ENCODE data around the gene ANKS1B. TPM values are rescaled to one million over a fixed set of nuclear protein-coding genes. Genes with fewer than 3 reads are reported as not detected.

The ANKS1B gene
- total and polyA plus RNA-seq, 2 of the 4 experiments (the other 2 are of a cell fraction), result 0.17 to 0.18 TPM

GRCh38 chr12:99974146-99974545 lies 10.6 kb downstream of the ANKS1B start:
- H2AFZ ChIP-seq (replicated peaks; ENCODE audit: low read length, poor library complexity), result no peak overlapping the region
- H3K79me1 ChIP-seq (ENCODE audit: low read depth in 1 of 2, low read length in 2 of 2), result no peaks in the 10 kb centered on the region
- ChIA-PET POLR2A (ENCODE audit: unreplicated experiment) (no interaction called here), CTCF (no interaction called here)
- no peak overlapping the region for H3K18ac ChIP-seq (ENCODE audit: low read depth, low read length)
- no CpG with 5 or more reads among the region's 2 CpGs for WGBS, 2 experiments (ENCODE audit: extremely low coverage in 2 of 2, insufficient read length in 1 of 2)
- BruUV-seq (replicated peaks), result no TSS peak
- H3K27me3 ChIP-seq (ENCODE audit: control insufficient read depth, insufficient read depth, low read length), result no peaks in the 10 kb centered on the region; the same call in 1 of the 2 replicates
- no peak overlapping the region for H4K8ac ChIP-seq (ENCODE audit: low read depth in 2 of 2, low read length in 2 of 2)
- H2AK9ac ChIP-seq (replicated peaks; ENCODE audit: low read depth, low read length, poor library complexity), result no peak overlapping the region
- no peaks in the 10 kb centered on the region for H3K36me3 ChIP-seq (ENCODE audit: control insufficient read depth, insufficient read depth, low read length)
- no peak overlapping the region for H4K5ac ChIP-seq (ENCODE audit: low read depth, low read length)
- H2BK120ac ChIP-seq (ENCODE audit: low read depth, low read length), result no peak overlapping the region
- DNase-seq (no peak), ATAC-seq (ENCODE audit: low read depth) (no peak)
- no peaks in the 10 kb centered on the region for H3K9me3 ChIP-seq (ENCODE audit: control insufficient read depth, insufficient read depth, low read length)
- intact Hi-C loops (cut with micrococcal nuclease), result no loop called here
- no peak overlapping the region for H2BK15ac ChIP-seq (ENCODE audit: low read depth, low read length)
- H3K9me1 ChIP-seq (ENCODE audit: insufficient read depth, low read length), result no peaks in the 10 kb centered on the region
- H2BK20ac ChIP-seq (ENCODE audit: low read depth, low read length), result no peak overlapping the region
- dilution Hi-C loops (cut with HindIII; ENCODE audit: low sequenced_read_pairs, unreplicated experiment), result no loop called here
- no peak overlapping the region for H3K23ac ChIP-seq (ENCODE audit: low read depth, low read length)
- H4K20me1 ChIP-seq (ENCODE audit: insufficient read depth, low read length), result no peaks in the 10 kb centered on the region
- in situ Hi-C loops (cut with MboI; ENCODE audit: low sequenced_read_pairs), result no loop called here
- H3K4me2 ChIP-seq (ENCODE audit: low read depth, low read length), result no peak overlapping the region
- H2BK5ac ChIP-seq (ENCODE audit: low read depth, low read length, poor library complexity, severe bottlenecking), result no peak overlapping the region
- no peak overlapping the region for H4K91ac ChIP-seq (ENCODE audit: insufficient read depth, low read depth, low read length)
- no peak overlapping the region for H3K27ac ChIP-seq (ENCODE audit: insufficient read depth, low read length)
- H3K4ac ChIP-seq (ENCODE audit: low read depth, low read length), result no peak overlapping the region
- no peaks in the 10 kb centered on the region for H3K4me1 ChIP-seq (ENCODE audit: control insufficient read depth, insufficient read depth, low read length)
- H3K14ac ChIP-seq (replicated peaks; ENCODE audit: low read depth, low read length), result no peak overlapping the region
- H3K56ac ChIP-seq (ENCODE audit: extremely low read depth, insufficient read depth, low read length), result no peak overlapping the region
- H3K4me3 ChIP-seq (ENCODE audit: insufficient read depth, low read depth, low read length), result no peak overlapping the region
- no peak overlapping the region for H3K9ac ChIP-seq (ENCODE audit: low read depth, low read length)
- no peak overlapping the region for H2AK5ac ChIP-seq (ENCODE audit: low read depth, low read length)
- TF ChIP-seq NFE2L2 (IDR thresholded peaks at IDR 0.05; ENCODE audit: low read depth, low read length), result no peak

Measured in IMR-90 (cell line).